ENCODE data around the gene FYB1.

- TF ChIP-seq CTCF (conservative IDR thresholded peaks at IDR 0.05; ENCODE audit: low read depth, low read length) = no peak
- TF ChIP-seq FOS (IDR thresholded peaks at IDR 0.05; ENCODE audit: low read depth, low read length) = no peak
- TF ChIP-seq POLR2A (IDR thresholded peaks at IDR 0.05; ENCODE audit: low read depth, low read length) = no peak
- no peak for TF ChIP-seq CEBPB (IDR thresholded peaks at IDR 0.05; ENCODE audit: low read depth, low read length)
These were observed 139.2 kb downstream of the FYB1 start for GRCh38 chr5:39080168-39080567.
